GM12891 (cell line): ENCODE data around the gene OOEP.

Experiments
- PAX5 ChIP-seq: IDR thresholded peaks from 2 replicates; pipeline ENCODE4 v1.6.1; 2011; ENCODE audit warnings: low read length, moderate library complexity, mild to moderate bottlenecking; ENCODE audit not compliant: insufficient read depth, severe bottlenecking
- POLR2A ChIP-seq: IDR thresholded peaks from 2 replicates; pipeline ENCODE4 v1.6.1; 2011; ENCODE audit warnings: low read depth, low read length, control low read depth
- POLR2AphosphoS5 ChIP-seq: IDR thresholded peaks from 2 replicates; pipeline ENCODE4 v1.6.1; 2011; ENCODE audit warnings: low read depth, low read length, control low read depth
- POU2F2 ChIP-seq: IDR thresholded peaks from 2 replicates; pipeline ENCODE4 v1.6.1; 2011; ENCODE audit warnings: low read depth, mild to moderate bottlenecking, control low read depth, low read length, moderate library complexity
- SPI1 ChIP-seq: IDR thresholded peaks from 2 replicates; pipeline ENCODE4 v1.6.1; 2011; ENCODE audit warnings: low read depth, low read length, control low read depth
- TAF1 ChIP-seq: IDR thresholded peaks from 2 replicates; pipeline ENCODE4 v1.6.1; 2011; ENCODE audit warnings: low read depth, low read length, control low read depth

DNA sequence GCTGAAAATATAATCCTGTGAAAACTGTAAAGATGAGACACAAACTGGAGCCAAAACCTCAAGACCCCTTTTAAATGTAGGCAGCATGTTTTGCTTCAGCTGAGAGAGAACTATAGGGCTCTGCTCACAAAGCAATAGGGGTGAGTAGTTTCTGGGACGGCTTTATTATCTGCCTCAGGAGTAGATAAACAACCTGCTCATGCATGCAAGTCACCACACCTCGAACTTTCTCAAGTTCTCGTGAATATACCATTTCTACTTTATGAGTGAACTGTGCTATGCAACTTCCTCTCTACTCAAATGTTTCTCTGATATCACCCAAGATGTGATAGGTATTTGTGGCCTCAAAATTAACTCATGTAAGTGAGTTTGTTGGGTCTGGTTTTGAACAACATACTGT, 7.5 kb upstream of the OOEP start:
- no peak for TF ChIP-seq POLR2AphosphoS5
- TF ChIP-seq POLR2A: no peak
- TF ChIP-seq PAX5: no peak
- TF ChIP-seq TAF1: no peak
- no peak; the same call in 1 of the 2 replicates for TF ChIP-seq SPI1
- TF ChIP-seq POU2F2: no peak
